Posterior vena cava (tissue), 2 donors: Measurements from ENCODE around the gene RALGAPA2. TPM values are rescaled to one million over a fixed set of nuclear protein-coding genes. Genes with fewer than 3 reads are reported as not detected.

Experiments
- DNase-seq: peaks from one replicate; pipeline ENCODE4 v3.0.0-alpha.2; 2020; ENCODE audit warnings: low spot score
- intact Hi-C, 2 donors: fragments of 100-400 bp; cut with DNase I; formaldehyde crosslinking; loops; one replicate each; pipeline versions ENCODE4 v1.14.1 to v1.14.2; 2022 to 2023
- total RNA-seq, 2 donors: library from RNA; stranded (reverse); fragmentation: NEBNext Ultra II Directional; extraction: Animal tissue kit (Norgen Biotek cat#: 25700); gene quantifications; one replicate each; pipeline ENCODE4 v1.2.1, GENCODE V29; 2021
- donor health status: DM: yes; HTN: yes; CAD: no.
- donor health status: DM: yes; HTN: yes; CAD: no.

The RALGAPA2 gene
- total RNA-seq, 2 donors from 2014 or later, result 34.2 to 38.0 TPM

GRCh38 chr20:20655883-20656282 lies 56.6 kb downstream of the RALGAPA2 start:
- DNase-seq, result no peak
- intact Hi-C loops, result no loop called here

DNA sequence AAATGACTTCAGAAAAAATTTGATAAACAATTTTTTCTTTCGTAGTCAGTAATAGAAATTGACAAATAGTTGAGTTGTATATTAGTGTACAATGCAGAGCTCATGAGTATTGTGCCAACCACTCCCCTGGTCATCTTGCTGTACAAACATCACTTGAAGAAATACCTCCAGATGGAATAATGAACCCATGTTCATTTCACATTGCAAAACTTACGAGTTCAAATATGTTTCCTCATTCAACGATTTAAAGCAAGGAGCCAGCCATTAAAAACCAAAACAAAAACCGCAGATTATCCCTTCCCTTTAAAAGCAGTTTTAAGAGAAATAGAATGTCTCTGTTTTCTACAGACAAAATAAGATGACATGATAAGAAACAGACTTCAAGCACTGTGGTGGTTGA lies 62.5 kb downstream of the RALGAPA2 start:
- intact Hi-C loops, result no loop called here
- DNase-seq, result no peak

DNA sequence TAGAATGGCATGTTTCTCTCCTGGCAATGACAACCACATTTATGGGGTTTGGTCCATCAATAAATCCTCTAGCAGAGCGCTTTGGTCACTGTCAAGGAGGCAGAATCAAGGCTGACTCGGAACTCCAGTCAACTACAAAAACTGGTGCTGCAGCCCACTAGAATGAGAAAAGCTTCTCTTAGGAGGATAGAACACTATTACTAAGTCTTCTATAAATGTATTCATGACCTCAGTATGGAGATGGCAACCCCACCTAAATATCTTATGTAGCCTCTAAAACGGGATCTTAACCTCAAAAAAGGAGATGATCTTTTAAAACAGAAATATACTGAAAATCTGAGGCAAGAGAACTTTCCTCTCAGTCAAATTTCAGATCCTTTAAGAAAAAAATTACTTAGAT lies 68.5 kb downstream of the RALGAPA2 start:
- no peak for DNase-seq
- intact Hi-C loops, result no loop called here

- DNase-seq, result no peak
- intact Hi-C loops, result no loop called here
Measured at GRCh38 chr20:20641783-20642182, 70.7 kb downstream of the RALGAPA2 start.

DNA sequence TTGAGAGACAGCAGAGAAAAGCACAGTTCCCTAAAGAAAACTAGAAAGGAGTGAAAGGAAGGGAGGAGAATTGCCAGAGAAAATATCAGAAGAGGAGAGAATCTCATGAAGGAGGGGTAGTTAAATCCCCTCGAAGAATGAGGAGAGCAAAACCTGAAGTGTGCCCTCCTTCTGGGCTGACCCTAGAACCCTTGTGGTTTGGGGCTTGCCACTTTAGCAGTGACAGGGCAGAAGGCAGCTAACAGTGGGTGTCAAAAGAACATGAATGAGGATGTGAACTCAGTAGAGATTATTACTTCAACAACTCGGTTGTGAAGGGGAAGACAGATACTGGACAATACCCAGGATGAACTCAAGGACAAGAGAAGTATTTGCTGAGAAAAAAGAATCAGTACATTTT lies 73.6 kb downstream of the RALGAPA2 start:
- no peak for DNase-seq
- intact Hi-C loops, result no loop called here

DNA sequence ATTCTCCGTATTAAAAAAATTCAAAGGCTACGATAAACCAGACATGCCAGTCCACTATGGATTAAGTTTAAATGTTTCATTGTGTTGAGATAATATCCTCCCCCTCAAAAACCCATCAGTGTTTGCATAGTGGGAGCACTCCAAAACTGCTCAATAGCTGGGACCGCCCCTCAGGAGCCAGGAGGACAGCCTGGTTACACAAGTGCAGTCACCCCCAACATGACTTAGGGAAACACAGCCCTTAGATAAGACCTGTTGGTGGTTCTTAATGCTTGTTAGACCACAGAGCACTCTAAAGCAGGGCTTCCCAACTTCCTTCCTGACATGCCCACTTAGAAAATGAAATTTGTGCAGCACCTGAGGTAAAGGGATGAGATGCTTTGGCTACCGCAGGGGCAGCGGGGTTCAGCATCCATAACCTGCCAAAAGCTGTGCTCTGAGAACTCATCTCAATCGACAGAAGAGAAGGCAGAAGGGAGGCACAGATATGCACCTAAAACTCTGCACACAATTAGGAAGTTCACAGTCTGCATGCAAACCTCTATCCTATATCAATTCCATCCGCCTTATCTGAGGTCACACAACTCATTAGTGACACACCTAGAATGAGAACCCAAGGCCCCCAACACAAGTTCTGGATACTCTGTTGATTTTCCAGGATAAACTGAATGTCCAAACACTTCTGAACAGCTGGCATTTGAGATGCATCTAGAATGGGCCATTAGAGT lies 74.3 kb downstream of the RALGAPA2 start:
- DNase-seq, result no peak
- intact Hi-C loops, result no loop called here

- intact Hi-C loops, result no loop called here
- no peak for DNase-seq
Measured at GRCh38 chr20:20635006-20635405, 77.4 kb downstream of the RALGAPA2 start.

- intact Hi-C loops, result no loop called here
- DNase-seq, result no peak
Measured at GRCh38 chr20:20632644-20633043, 79.8 kb downstream of the RALGAPA2 start.

DNA sequence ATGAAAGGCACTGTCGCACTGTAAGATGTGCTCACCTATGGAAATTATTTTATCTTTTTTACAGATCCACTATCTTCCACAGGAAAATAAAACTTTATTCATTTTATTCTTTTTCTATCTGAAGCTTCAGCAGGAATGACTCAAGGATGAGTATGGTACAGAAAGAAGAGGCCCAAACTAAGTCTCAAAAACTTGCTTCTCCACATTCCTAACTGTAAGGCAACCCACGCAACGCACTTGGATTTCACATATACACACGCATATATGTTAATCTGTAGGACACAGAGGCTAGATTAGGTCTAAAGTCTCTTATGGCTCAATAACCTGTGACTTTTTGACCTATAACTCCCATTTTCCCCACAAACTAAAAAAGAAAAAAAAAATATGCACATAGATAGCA lies 81.9 kb downstream of the RALGAPA2 start:
- intact Hi-C loops, result no loop called here
- DNase-seq, result no peak

DNA sequence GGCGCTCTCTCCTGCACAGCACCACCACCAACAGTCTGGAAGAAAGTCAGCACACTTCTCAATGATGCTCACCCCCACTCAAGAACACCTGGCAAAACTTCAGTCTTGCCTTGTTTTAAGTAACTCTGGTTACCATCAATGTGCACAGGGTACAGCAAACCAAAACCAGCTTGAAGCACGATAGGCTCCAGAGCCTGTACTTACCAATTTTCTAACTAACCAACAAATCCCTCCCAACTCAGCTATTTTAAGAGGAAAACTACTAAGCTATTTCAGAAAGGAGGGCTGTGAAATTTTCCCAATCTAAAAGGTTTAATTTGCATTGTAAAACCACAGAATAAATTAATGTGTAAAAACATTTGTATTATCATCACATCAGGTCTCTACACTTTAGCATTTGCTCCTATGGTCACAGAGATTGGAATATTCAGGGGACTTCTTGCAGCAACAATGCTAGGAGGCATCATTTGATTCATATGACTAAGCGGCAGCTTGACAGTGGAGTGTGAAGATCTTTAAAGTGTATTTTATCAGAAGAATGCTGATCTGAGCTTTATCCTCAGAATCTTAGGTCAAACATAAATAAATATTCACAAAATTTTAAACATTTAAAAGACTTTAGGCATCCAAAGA lies 82.8 kb downstream of the RALGAPA2 start:
- intact Hi-C loops, result no loop called here
- no peak for DNase-seq

- DNase-seq, result no peak
- intact Hi-C loops, result no loop called here
Measured at GRCh38 chr20:20628314-20628713, 84.1 kb downstream of the RALGAPA2 start.

- DNase-seq, result no peak
- intact Hi-C loops, result no loop called here
Measured at GRCh38 chr20:20627471-20627870, 85.0 kb downstream of the RALGAPA2 start.

DNA sequence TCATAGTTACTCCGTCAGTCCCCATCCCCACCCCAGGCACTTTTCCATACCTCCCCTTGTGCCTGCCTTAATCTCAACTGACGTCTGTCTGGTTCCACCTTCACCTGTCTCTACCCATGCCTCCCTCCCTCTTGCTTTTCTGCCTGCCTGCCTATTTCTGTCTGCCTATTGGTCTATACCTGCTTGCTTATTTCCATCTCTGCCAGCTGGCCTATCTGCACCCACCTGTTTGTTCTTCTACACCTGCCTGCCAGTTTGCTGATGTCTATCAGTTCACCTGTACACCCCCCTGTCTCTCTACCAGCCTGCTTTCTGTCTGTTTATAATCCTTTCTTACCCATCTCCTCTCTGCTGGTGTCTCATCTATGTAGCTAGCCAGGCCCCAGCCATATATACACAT lies 87.5 kb downstream of the RALGAPA2 start:
- no peak for DNase-seq
- intact Hi-C loops, result no loop called here

DNA sequence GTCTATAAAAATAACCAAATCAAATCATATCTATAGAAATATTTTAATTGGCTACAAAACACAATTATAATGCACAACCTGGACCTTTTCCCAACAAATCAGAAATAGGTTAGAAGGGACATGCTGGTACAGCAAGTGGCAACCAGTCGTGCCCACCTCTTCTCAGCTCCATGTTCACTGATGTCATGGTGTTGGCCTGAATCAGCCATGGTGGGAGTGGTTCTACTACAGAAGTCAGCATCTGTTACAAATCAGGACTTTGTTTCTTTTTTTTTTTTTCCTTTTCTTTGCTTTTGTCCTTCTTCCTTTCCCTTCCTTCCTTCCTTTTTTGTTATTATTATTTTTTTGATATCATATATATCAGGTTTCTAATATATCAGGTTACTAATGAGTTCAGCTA lies 91.2 kb downstream of the RALGAPA2 start:
- intact Hi-C loops, result no loop called here
- no peak for DNase-seq

DNA sequence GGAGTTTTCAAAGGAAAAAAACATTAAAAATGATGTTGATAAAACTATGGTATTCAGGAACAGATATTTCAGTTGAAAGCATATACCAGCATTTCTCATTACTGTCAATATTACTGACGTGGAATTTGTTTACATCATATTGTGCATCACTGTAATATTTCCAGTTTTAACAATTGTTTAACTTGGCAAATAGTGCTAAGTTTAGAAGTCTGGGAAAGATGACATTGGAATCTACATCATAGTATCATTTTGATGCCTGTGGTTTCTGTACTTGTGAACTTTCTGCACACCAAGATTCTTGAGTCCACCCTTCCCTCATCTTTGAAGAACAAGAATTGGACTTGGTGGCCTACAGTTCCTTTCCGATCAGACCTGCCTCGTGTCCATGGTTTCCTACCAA lies 98.1 kb downstream of the RALGAPA2 start:
- intact Hi-C loops, result loop anchor here in 1 of 2 donors (5.0 kb wide), 1 partner anchor 1813 kb away; no protein-coding TSS in a partner anchor
- no peak for DNase-seq

- intact Hi-C loops, result loop anchor here in 1 of 2 donors (5.0 kb wide), 1 partner anchor 1815 kb away; no protein-coding TSS in a partner anchor
- no peak for DNase-seq
Measured at GRCh38 chr20:20612251-20612650, 100.2 kb downstream of the RALGAPA2 start.

GRCh38 chr20:20611167-20611566 lies 101.3 kb downstream of the RALGAPA2 start:
- intact Hi-C loops, result loop anchor here in 1 of 2 donors (5.0 kb wide), 1 partner anchor 1816 kb away; no protein-coding TSS in a partner anchor
- no peak for DNase-seq

GRCh38 chr20:20609522-20609921 lies 102.9 kb downstream of the RALGAPA2 start:
- intact Hi-C loops, result no loop called here

DNA sequence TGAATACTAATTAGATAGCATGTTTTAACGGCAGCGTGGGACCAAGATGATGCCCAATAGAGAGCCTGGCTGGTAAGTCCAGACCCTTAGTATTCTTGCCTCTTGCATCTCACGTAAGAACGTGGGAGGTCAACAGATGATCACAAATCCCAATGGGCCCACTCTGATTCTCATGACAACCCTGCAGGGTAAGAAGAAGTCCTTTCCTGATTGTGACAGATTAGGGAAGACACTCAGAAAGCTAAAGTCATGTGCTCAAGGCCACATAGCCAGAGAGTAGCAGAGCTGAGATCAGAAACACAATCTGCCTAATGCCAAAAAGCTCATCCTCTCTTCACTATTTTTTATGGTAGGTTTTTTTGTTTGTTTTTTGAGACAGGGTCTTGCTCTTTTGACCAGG lies 103.8 kb downstream of the RALGAPA2 start:
- no peak for DNase-seq
- intact Hi-C loops, result no loop called here

More at GRCh38 chr20:20609522-20609921, 102.9 kb downstream of the RALGAPA2 start:
- no peak for DNase-seq

DNA sequence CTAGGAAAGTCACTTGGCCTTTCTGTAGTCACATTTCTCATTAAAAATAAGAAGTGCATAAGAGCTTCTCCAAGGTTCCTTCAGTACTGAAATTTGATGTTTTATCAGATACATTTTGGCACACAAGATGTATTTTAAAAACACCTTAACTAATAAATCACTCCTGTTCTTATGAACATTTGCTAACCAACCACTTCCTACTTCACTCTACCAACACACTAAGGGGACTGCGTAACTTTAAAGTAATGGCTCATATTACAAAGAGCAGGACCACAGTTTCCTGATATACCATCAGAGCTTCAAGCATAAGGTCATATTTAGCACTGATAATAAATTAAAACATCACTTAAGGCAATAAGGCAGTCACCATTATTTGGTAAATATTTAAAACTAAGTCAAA lies 104.4 kb downstream of the RALGAPA2 start:
- no peak for DNase-seq
- intact Hi-C loops, result no loop called here

DNA sequence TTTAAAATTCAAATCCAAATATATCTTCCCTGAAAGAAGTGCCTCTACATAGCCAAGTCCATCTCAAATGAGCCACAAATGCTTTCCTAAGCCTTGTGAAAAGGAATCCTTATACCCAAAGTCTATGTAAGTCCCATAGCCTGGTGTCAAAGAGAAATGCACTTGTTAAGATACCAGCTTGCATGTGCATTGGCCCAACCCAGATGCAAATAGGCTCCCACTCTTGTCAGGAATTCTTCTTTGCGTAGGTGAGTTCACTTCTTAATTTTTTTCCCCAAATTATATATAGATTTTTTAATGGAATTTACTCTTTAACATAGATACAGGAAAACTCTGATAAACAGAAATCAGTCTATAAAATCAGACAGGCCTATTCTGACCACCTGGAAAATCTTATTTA lies 105.6 kb downstream of the RALGAPA2 start:
- intact Hi-C loops, result no loop called here
- no peak for DNase-seq
